Left lung (tissue), 10 donors: ENCODE data around the gene ZNF362. TPM values are rescaled to one million over a fixed set of nuclear protein-coding genes. Genes with fewer than 3 reads are reported as not detected.

Experiments
- ATAC-seq: fragments of 200-7000 bp; cut with Tn5 transposase; one replicate; pipeline ENCODE4 v1.9.1; 2020; ENCODE audit warnings: moderate library complexity
- DNase-seq, 4 donors: peaks; one replicate each; pipeline ENCODE4 v3.0.0-alpha.2; 2013 to 2020
- H3K27ac ChIP-seq, 2 donors: fragments of 200-600 bp; sonication (generic) in 1 of 2; one replicate each; pipeline versions ENCODE4 v1.5.0 to v1.8.0; 2020 to 2021
- H3K27me3 ChIP-seq, 2 donors: fragments of 200-600 bp; sonication (generic) in 1 of 2; one replicate each; pipeline versions ENCODE4 v1.5.0 to v1.8.0; 2020 to 2021
- H3K36me3 ChIP-seq, 2 donors: fragments of 200-600 bp; sonication (generic) in 1 of 2; one replicate each; pipeline versions ENCODE4 v1.5.0 to v1.8.0; 2020 to 2021
- H3K4me1 ChIP-seq, 2 donors: fragments of 200-600 bp; one replicate each; pipeline ENCODE4 v1.8.0; 2021
- H3K4me3 ChIP-seq, 2 donors: fragments of 200-600 bp; sonication (generic) in 1 of 2; one replicate each; pipeline versions ENCODE4 v1.5.0 to v1.8.0; 2020 to 2021; ENCODE audit warnings: mild to moderate bottlenecking in 1 of 2
- H3K9me3 ChIP-seq, 2 donors: fragments of 200-600 bp; sonication (generic) in 1 of 2; one replicate each; pipeline versions ENCODE4 v1.5.0 to v1.8.0; 2020 to 2021
- CTCF ChIP-seq, 2 donors: fragments of 200-600 bp; sonication (generic) in 1 of 2; IDR thresholded peaks; one replicate each; pipeline versions ENCODE4 v1.5.0 to v1.8.0; 2021; ENCODE audit warnings: antibody characterized with exemption in 2 of 2
- intact Hi-C, 2 donors: fragments of 100-400 bp; cut with DNase I; formaldehyde crosslinking; loops; one replicate each; pipeline versions ENCODE4 v1.11.2 to v1.14.2; 2022
- polyA plus RNA-seq, 6 donors: library from polyadenylated mRNA; unstranded; fragments of 120-200 nt; gene quantifications; one replicate each; pipeline ENCODE4 v1.2.1, GENCODE V29; 2013; ENCODE audit not compliant: insufficient read length in 6 of 6
- total RNA-seq, 2 donors: library from RNA; stranded (reverse); fragmentation: NEBNext Ultra II Directional; extraction: Animal tissue kit (Norgen Biotek cat#: 25700); gene quantifications; one replicate each; pipeline ENCODE4 v1.2.1, GENCODE V29; 2021
- donor health status: DM: no; HTN: yes; CAD: no.
- donor health status: DM: no; HTN: no; CAD: no.

Gene ZNF362
- total and polyA plus RNA-seq, 8 donors, result 25.9 to 60.0 (median 52.0) TPM

- Histone ChIP-seq H3K4me3 (no peak overlapping the region), H3K27me3 (no peaks in the 10 kb centered on the region), H3K9me3 (no peaks in the 10 kb centered on the region), H3K36me3 (peaks cover 0 to 10% of the 10 kb centered on the region in 2 donors), H3K4me1 (peaks cover 0 to 8% of the 10 kb centered on the region in 2 donors), H3K27ac (no peak overlapping the region)
- no peak for ATAC-seq
- DNase-seq, result no peak
- no peak for TF ChIP-seq CTCF (IDR thresholded peaks at IDR 0.05)
- intact Hi-C loops, result no loop called here
These were observed 14.6 kb downstream of the ZNF362 start for GRCh38 chr1:33270808-33271465.

DNA sequence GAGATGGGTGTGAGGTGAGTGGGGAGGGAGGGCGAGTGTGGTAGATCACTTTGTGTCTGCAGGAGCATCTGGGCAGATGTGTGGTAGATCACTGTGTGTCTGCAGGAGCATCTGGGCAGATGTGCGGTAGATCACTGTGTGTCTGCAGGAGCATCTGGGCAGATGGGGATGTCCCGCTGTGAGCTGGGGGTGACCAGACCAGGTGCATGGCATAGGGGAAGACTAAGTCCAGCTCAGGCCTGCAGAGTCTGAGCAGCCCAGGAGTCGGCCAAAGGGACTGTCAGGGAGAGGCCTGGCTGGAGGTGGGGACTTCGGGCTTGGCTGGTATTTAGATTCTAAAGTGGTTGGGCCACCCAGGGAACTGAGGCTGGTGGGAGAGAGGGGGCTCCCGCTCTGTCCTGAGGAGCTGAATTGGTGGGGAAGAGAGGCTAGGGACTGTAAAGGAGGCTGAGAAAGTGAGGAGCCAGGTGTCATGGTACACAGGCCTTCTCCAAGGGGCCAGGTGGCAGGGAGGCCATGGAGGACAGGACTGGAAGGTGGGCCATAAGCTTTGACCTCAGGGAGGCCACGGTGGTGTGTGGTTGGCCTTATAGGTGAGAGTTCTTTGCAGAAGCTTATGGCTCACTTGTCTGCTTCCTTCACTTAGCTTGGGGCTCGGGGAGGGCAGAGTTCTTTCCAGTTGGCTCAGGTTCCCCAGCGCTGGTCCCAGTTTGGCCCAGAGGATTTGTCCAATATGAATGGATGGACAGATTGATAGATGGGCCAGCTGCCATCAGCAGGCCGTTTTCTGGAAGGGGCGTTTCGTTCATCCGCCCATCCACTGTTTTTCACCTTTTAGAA lies 15.6 kb downstream of the ZNF362 start:
- Histone ChIP-seq H3K27ac (no peak overlapping the region), H3K4me3 (no peak overlapping the region), H3K36me3 (peaks cover 0 to 20% of the 10 kb centered on the region in 2 donors), H3K4me1 (peaks cover 0 to 6% of the 10 kb centered on the region in 2 donors), H3K9me3 (no peaks in the 10 kb centered on the region), H3K27me3 (no peaks in the 10 kb centered on the region)
- intact Hi-C loops, result no loop called here
- DNase-seq, result no peak
- no peak for TF ChIP-seq CTCF (IDR thresholded peaks at IDR 0.05)
- ATAC-seq, result no peak

GRCh38 chr1:33272509-33272908 lies 16.2 kb downstream of the ZNF362 start:
- Histone ChIP-seq H3K27me3 (no peaks in the 10 kb centered on the region), H3K36me3 (peaks cover 0 to 26% of the 10 kb centered on the region in 2 donors), H3K9me3 (no peaks in the 10 kb centered on the region), H3K27ac (no peak overlapping the region), H3K4me3 (no peak overlapping the region), H3K4me1 (peaks cover 0 to 5% of the 10 kb centered on the region in 2 donors)
- intact Hi-C loops, result no loop called here
- TF ChIP-seq CTCF (IDR thresholded peaks at IDR 0.05), result no peak
- no peak for ATAC-seq
- DNase-seq, result no peak

GRCh38 chr1:33272930-33273329 lies 16.6 kb downstream of the ZNF362 start:
- H3K36me3 ChIP-seq, result peaks cover 0 to 30% of the 10 kb centered on the region in 2 donors
- H3K4me3 ChIP-seq, result no peak overlapping the region
- no peak overlapping the region for H3K27ac ChIP-seq
- ATAC-seq, result no peak
- TF ChIP-seq CTCF (IDR thresholded peaks at IDR 0.05), result no peak
- DNase-seq, result no peak
- H3K27me3 ChIP-seq, result no peaks in the 10 kb centered on the region
- no peaks in the 10 kb centered on the region for H3K9me3 ChIP-seq
- peaks cover 0 to 5% of the 10 kb centered on the region in 2 donors for H3K4me1 ChIP-seq
- intact Hi-C loops, result no loop called here

DNA sequence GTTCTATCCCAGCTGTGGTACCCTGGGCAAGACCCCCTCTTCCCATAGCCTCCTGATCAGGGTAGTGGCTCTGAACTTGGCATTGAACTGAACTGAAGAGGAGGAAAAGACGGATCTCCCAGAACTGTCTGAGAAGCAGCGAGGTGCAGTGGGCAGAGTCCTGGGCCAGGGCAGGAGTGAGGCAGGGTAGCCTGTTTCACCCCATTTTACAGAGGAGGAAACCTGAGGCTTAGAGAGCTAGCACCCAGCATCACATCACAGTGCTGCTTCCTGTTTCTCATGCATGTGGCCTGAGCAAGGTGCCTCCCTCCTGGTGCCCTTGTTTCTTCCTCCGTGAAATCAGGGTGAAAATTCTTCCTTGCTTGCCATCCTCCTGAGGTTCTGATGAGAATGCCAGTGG lies 17.1 kb downstream of the ZNF362 start:
- Histone ChIP-seq H3K9me3 (no peaks in the 10 kb centered on the region), H3K4me1 (peaks cover 0 to 5% of the 10 kb centered on the region in 2 donors), H3K4me3 (no peak overlapping the region), H3K27me3 (no peaks in the 10 kb centered on the region), H3K36me3 (peaks cover 0 to 35% of the 10 kb centered on the region in 2 donors), H3K27ac (no peak overlapping the region)
- ATAC-seq (no peak), DNase-seq (no peak)
- no peak for TF ChIP-seq CTCF (IDR thresholded peaks at IDR 0.05)
- intact Hi-C loops, result no loop called here
